ENCODE results near the gene ITGB7.

ITGB7 gene

DNA sequence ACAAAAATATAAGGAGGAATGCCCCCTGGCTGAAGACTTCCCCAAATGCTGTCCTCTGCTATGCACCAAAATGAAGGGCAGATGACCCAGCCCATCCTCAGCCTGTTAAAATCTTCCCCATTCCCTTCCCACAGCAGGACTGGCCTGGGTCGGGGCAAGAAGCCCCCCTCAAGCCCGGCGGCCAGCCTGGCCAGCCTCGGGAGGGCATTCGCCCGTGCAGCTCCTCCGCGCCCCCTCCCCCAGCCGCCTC, 24.5 kb upstream of the ITGB7 start:
- DNase-seq, result no peak

DNA sequence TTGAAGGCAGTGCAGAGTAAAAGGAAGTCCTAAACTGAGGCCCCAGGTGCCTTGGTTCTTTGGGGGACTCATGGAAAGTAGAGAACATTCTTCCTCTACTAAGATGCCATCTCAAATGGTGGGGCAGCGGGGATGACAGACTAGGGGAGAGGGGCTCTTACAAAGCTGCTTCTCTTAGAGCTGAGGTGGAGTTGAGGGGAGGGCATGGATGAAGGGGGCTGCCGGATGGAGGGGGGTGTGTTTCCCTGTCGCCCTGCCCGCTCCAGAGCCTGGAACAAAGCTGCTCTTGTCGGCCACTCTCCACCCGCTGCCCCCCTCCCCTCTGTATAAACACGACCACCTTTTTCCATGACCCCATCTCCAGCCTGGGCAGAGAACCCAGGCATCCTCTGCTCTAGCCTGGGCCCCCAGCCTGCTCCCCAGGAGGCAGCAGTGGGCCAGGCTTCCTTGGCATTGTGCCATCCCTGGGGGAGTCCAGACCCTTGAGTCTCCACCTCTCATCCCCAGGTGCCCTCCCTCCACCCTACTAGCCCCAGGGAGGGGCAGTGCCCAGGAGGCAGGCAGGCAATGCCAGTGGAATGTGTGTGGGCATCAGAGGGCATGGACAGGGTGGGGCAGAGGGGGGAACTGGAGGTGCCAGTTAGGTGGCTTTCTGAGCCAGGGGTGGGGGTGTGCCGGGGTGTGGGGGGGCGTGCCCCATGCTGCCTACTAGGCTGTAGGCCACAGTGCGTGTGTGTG, 23.2 kb upstream of the ITGB7 start:
- DNase-seq, result no peak

DNA sequence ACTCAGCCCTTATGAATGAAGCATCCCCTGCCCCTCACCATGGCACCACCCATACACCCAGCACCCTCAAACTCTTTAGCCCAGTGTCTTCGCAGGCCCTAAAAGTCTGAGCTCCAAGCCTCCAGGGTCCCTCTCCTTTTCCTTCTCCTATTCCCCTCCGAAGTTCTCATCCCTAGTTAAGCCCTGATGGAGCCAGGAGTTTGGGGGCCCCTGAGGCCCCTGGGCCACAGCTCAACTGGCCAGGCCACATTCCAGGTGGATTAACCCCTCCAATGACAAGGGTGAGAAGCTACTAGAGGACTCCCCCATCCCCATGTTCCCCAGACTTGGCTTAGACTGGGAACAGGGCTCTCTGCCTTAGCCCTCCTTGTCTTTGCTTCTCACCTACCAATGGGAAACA, 22.4 kb upstream of the ITGB7 start:
- DNase-seq, result no peak

DNA sequence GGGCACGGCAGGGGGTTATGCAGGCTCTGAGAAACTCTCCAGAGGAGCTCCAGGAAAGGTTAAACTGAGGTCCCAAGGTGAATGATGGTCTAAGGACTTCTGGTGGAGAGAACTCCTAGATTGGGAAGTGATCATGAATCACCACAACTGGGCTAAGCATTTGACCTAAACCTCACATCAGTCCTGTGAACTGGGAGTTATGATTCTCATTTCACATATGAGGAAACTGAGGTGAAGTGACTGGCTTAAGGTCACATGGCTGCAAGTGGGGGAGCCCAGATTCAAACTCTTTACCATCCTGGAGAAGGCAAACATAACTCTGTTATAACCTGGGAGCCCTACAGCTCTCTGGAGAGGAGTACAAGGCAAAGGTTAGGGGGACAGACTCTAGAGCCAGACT, 20.8 kb upstream of the ITGB7 start:
- no peak for DNase-seq

DNA sequence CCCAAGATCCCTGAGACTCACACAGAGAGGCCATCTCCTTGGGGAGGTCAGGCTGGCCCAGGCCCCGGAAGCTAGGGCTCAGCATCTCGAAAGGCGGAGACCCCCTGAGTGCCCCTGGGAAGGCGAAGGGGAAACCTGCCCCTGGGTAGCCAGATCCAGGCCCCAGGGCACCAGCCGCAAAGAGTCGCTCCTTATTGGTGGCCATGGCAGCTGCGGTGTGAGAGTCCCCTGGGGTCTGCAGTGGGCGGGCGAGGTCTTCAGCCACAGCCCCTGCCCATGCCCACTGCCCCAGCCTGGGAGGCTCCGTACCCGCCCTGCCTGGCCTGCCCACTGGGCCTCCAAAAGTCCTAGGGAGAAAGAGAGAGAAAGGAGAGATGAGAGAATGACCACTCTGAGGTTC, 20.3 kb upstream of the ITGB7 start:
- no peak for DNase-seq

DNA sequence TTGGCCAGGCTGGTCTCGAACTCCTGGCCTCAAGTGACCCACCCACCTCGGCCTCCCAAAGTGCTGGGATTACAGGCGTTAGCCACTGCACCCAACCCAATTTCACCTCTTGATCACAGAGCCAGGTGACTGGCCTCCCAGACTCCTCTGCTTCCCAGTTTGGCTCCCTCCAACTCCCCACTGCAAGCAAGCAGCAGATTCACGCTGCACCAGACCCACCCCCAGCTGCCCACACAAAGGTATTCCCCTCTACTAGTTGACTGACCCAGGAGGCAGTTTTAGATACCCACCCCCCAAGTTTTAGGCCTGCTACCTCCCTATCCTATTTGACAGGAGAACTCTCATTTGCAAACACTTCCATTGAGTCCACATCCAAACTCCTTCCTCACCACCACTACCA, 19.8 kb upstream of the ITGB7 start:
- no peak for DNase-seq

DNA sequence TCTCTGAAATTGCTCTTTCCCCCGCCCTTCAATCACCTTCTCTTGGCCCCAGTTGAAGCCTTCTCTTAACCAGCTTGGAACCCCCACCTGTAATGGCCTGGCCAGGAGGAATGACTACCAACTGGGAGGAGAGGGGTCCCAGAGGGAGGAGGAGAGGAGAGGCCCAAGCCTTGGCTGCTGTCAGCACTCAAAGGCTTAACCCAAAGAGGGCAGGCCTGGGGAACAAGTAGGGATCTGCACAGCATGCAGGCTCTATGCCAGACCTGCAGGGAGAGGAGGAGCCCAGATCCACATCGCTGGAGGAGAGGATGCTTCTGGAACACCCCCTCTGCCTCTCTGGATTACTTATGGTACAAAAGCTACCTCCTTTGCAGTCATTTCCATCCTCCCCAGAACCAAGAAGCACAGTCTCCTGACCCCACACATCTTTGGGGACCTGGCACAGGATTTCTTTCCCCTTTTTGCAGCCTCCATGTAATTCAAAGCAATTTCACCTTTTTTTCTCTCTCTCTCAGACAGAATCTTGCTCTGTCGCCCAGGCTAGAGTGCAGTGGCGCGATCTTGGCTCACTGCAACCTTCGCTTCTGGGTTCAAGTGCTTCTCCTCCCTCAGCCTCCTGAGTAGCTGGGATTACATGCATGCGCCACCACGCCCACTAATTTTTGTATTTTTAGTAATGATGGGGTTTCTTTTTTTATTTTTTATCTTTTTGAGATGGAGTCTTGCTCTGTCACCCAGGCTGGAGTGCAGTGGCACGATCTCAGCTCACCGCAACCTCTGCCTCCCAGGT, 18.8 kb upstream of the ITGB7 start:
- no peak for DNase-seq

DNA sequence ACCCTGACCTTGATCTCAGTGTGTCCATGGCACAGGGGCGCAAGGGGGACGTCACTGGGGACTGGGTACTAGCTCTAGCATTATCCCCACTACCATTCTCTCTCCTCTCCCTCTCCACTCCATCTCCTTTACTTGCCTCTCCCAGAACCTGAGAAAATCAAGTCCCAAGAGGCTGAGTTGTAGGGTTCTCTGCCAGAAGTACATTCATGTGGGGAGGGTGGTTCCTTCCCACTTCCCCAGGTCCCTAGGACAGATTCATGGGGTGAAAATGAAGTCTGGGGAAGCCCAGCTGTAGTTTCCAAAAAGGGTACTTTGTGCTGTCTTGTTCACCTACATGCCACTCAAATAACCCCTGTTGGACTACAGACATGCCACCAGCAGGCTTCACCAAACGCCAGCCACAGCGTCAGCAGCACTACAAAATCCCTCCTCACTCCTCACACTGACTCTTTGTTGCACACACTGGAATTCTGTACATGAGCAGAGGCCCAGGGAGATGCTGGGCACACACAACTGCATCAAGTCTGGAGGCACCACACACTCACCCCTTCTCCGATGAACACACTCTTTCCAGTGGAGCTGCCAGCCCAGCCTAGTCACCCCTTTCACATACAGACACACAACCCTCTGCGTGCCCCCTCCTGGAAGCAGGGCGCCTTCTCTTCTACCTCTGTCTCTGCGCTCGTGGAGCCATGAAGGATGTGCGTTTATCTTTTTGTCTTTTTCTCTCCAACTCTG, 18.0 kb upstream of the ITGB7 start:
- no peak for DNase-seq

DNA sequence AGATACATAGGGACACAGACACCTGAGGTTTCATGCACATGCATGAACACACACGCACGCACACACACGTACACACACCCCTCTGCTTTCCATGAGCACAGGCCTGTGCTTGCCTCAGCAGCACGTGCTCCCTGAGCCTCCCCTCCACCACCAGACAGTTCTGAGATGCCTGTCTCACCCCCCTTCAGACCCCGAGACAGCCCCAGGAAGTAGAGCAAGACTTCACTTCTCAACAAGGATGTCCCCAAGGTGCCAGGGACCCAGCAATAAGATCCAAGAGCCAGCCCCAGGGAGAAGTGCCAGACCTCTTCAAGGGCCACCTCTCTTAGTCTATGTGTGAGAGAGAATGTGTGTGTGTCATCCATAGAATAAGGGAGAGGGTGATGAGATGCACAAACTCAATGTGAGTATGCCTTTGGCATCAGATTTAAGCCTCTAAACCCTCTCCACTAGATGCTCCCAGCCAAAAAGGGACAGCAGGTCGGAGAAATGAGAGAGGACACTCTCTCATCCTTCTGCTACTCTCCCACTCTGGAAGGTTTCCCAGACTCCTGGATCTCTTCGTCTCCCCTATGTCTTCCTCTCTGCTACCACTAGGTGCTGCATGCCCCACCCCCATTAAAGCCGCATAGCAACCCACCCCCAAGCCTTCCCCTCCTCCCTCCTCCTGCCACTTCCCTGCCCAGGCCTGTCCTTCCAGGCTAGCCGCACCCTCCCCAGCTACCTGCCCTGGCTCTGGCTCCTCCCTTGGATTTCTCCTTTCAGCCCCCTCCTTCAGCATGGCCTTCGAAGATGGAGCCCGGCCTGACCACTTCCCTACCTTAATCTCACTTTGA, 17.2 kb upstream of the ITGB7 start:
- DNase-seq, result peak in 1 of 2 experiments; percentile 38

DNA sequence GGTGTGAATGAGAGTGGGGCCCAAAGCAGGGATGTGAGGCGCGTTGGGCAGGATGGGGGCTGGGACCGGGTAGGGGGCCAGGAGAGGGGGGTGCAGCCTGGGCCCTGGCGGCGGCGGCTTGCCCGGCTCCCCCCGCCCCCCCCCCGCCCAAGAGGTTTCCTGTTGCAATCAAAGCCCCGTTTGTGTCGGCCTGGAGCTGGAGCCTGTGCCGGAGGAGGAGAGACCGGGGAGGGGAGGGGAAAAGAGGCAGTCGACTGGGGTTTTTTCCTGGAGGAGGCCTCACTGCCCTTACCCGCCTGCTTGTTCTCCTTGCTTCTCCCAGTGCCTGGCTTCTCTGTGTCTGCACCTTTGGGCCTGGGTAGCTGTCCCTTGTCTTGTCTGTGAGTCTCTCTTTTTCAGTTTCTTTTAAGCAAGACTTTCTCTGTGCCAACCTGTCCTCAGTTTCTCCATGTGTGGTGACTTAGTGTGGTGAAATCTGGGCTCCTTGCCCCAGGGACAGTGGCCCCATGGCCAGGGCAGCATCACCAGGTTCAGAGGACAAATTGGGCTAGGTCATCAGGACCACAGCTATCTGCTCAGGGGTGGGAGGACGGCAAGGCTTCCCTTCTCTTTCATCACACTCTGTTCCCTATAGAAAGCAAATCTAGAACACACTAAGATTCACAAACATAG, 16.5 kb upstream of the ITGB7 start:
- no peak for DNase-seq

DNA sequence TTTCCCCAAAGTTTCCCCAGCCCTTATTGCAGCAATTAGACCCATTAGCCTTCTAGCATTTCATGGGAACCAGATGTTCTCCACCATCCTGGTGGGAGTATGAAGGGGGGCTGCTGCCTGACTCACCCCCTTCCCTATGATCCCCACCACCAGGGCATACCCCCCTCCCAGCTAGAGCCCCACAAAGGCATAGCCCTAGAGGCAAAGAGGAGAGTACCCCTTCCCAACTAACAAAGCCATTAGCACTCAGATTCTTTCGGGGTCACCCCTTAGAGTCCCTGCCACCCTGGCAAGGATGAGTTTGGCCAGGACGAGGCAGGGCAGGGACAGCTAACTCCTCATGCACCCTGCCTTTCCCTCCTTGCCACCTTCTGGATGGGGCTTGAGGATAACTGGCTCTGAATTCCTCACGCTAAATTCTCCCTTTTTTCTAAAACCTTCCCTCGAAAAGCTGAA, 15.8 kb upstream of the ITGB7 start:
- DNase-seq, result no peak

DNA sequence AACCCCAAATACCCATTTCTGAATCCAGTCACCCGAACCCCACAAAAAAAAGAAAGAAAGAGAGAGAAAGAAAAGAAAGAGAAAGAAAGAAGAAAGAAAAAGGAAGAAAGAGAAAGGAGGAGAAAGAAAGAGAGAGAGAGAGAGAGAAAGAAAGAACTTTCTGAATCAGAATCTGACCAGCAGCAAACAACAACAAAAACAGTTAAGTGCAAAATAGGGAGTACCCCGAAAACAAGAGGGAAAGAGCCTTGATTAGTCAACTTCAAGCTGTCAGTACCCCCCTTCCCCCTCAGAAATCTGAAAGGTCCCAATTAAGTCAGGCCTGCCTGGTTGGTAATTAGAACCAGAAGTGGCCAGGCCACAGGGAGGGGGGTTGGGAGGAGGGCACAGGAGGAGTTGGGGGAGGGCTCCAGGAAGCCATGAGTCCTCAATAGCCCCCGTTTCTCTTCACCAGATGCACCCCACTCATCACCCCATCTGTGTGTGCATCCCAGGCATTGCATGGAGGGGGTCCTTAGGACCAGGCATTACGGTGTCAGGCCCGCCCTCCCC, 15.2 kb upstream of the ITGB7 start:
- DNase-seq, result no peak

DNA sequence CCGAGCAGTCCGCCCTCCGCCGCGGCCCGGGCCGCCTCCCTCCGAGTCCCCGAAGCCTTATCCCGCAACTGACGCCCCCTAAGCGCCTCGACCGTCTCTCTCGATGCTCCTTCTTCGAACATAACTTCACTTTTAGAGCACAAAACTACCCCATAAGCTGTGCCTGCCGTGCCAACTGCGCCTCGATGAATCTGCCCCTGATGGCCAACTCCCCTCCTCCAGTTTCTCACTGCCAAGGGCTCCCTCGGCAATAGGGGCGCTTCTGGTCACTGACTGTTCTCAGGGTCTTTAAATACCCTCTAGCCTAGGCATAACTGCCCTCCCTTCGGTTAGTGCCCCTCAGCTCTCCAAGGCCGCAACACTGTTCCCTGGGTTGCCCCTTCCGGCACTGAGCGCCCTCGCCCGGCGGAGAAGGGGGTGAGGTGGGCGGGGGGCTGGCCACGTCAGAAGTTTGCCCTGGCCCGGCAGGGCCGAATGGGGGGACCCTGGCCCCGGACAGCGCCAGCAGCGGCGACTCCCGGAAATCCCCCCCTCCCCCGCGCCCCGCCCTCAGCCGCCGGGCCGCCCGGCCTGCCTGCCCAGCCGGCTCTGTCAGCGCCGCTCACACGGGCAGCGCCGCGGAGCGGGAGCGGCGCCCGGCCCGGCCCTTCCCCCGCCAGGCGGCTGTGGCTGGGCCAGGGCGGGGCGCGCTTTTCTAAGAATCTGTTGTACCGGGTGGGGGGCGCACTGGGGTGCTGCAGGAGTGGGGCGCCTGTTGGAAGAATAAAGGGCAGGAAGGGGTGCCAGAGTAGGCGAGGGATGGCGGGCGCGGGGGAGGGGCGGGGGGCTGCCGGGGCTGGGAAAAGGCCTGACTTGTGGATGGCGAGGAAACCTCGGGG, 14.4 kb upstream of the ITGB7 start:
- peak in 1 of 2 experiments; percentile 51 for DNase-seq

DNA sequence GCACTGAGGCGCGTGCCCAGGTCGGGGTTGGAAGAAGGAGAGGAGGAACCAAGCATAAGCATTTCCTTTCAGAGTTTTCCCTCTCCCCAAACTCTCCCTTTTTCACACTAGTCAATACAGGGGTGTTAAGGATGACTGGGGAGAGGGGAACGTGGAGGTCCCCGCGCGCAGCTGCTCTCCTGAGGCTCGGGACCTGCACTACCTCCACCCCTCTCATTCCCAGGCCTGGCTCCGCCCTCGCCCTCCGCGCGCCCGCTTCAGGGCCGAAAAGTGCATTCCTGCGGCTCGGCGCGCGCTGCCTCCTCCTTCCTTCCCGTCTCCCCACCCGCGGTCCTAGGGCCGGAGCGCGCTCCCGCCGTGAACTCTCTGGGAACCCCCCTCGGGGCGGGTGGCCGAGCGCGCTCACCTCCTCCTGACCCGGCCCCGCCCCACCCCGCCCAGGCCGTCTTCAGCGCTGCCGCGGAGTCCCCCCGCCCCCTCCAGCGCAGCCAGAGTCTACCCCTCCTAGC, 13.7 kb upstream of the ITGB7 start:
- DNase-seq, result peak; percentile 37 to 85

DNA sequence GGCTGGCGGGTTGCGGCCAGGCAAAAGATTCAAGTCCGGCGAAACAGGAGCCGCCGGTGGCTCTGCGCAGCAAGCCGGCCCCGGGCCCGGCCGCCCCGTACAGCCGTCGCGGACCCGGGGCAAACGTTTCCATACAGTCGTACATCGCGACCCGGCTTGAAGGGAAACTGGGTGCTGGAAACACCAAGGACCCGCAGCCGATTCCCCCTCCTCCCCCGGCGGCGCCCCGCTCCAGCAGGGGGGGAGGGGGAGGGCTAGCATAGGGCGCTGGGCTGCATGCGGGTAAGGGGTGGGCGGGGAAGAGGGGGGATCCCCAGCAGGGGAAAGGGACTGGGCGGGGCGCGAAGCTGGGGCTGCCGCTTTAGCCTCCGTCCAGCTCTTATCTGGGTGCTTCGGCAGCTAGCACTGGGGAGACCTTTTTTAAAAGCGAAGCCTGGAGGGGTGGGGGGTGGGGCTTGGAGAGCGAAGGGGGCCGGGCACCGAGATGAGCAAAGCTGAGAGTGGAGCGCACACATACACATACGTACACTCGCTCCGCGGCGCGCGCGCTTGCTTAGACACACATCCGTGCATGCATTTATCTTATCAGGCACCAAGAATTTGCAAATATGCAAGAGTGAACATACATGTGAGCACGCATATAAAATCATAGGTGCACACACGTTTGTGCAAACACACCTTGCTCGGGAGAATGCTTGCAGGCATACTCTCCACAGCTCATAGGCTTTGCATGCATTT, 13.1 kb upstream of the ITGB7 start:
- no peak for DNase-seq

DNA sequence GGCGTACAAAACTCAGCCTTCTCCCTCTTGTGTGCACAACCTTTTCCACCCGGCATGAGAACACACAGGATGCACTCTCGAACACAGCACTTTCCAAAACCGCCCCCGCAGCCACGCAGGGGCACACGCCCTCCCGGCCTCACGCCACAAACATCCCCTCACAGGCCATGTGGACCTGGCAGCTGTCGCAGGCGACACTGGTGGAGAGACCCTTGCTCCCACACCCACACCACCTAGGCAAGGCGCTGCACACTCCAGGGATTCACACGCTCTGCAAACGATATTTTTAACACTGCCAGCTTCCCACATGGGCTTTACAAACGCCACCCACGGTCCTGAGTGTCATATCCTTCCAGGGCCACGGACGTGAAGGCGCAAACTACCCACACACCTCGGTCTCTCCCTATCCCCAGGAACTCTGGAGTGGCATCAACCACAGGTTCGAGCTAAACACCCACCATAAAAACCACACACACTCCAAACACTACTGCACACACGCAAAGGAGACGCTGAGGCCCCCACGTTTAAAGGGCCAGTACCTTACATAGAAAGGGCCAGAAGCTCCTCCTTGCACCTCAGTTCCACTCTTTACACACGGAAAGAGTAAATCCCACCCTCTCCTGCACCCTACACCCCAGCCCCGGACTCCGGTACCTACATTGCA, 12.4 kb upstream of the ITGB7 start:
- no peak for DNase-seq

DNA sequence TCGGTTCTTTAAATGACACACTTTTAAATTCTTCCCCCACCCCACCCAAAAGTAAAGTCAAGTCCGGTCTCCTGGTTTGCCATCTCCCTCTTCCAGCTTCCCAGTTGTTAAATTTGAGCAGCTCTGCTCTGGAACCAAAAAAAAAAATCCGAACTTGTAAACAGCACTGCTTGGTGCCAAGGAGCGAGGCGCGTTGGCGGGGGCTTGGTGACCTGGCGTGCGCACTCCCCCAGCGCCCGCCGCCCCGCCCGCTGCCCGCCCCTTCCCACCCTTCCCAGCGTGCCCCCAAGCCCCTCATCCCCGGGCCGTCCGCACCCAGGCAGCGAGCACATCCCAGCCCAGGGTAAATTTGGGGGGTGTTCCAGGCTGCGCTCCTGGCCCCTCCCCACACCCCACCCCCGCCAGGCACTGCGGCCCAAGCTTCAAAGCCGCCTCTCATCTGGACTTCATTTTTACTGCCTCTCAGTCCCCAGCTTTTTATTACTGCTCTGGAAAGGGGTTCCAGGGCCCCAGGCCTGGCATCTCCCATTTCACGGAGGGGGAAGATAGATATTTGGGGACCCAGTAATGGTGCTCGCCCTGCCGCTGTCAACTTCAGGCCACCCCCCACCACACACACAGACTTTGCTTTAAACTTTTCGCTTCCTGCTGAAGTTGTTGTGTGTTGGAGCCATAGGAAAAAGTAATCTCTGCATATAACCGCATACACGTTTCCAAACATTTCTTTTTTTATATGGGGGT, 11.7 kb upstream of the ITGB7 start:
- DNase-seq, result no peak

DNA sequence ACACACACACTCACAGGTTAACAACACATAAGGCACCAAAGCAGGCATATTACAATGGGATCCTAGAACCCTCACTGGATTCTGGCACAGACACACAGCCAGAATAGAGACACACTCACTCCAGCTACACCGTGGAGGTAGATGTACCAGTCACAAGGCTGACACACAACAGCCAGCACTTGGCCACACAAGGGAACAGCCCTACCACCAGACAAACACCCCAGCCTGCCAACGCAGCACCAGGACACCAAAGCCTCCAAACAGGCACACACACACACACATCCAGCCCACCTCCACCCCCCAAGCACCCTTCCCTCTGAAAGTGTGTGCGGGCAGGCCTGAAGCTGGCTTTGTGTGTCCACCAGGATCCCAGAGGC, 10.9 kb upstream of the ITGB7 start:
- no peak for DNase-seq
